GM23338 (cell line): Measurements from ENCODE around the gene F13B. TPM values are rescaled to one million over a fixed set of nuclear protein-coding genes. Genes with fewer than 3 reads are reported as not detected.

Experiments used
- ATAC-seq: fragments of 200-7000 bp; cut with Tn5 transposase; 3 replicates; pipeline ENCODE4 v1.9.1; 2020
- DNase-seq: peaks from one replicate; pipeline ENCODE4 v3.0.0-alpha.2; 2015; ENCODE audit warnings: low spot score
- H2AFZ ChIP-seq: fragments of 200-600 bp; sonication (generic); 2 replicates; pipeline ENCODE4 v1.8.0; 2016; ENCODE audit warnings: antibody characterized with exemption, mild to moderate bottlenecking, moderate library complexity
- H3F3A ChIP-seq: fragments of 200-600 bp; sonication (generic); replicated peaks from 2 replicates; pipeline ENCODE4 v1.8.0; 2017; ENCODE audit warnings: antibody characterized with exemption, mixed run types, low read depth
- H3K27ac ChIP-seq: fragments of 200-600 bp; sonication (generic); 2 replicates; pipeline ENCODE4 v1.6.1; 2016; ENCODE audit warnings: low read depth
- H3K27me3 ChIP-seq: fragments of 200-600 bp; sonication (generic); 2 replicates; pipeline ENCODE4 v1.8.0; 2016; ENCODE audit warnings: mild to moderate bottlenecking, mixed run types, moderate library complexity; ENCODE audit not compliant: insufficient read depth
- H3K36me3 ChIP-seq: fragments of 200-600 bp; sonication (generic); 2 replicates; pipeline ENCODE4 v1.8.0; 2016; ENCODE audit warnings: mild to moderate bottlenecking; ENCODE audit not compliant: insufficient read depth
- H3K4me1 ChIP-seq: fragments of 200-600 bp; sonication (generic); 2 replicates; pipeline ENCODE4 v1.8.0; 2016; ENCODE audit warnings: mild to moderate bottlenecking, moderate library complexity; ENCODE audit not compliant: insufficient read depth
- H3K4me2 ChIP-seq: fragments of 200-600 bp; sonication (generic); 2 replicates; pipeline ENCODE4 v1.7.1; 2017; ENCODE audit warnings: mixed run types
- H3K4me3 ChIP-seq: fragments of 200-600 bp; sonication (generic); 2 replicates; pipeline ENCODE4 v1.6.1; 2016; ENCODE audit warnings: mixed run types
- H3K79me2 ChIP-seq: fragments of 200-600 bp; sonication (generic); replicated peaks from 2 replicates; pipeline ENCODE4 v1.8.0; 2017; ENCODE audit warnings: mild to moderate bottlenecking; ENCODE audit not compliant: insufficient read depth
- H3K9me2 ChIP-seq: fragments of 200-600 bp; sonication (generic); 2 replicates; pipeline ENCODE4 v1.8.0; 2017; ENCODE audit not compliant: insufficient read depth
- H4K20me1 ChIP-seq: fragments of 200-600 bp; sonication (generic); replicated peaks from 2 replicates; pipeline ENCODE4 v1.8.0; 2017; ENCODE audit warnings: mild to moderate bottlenecking; ENCODE audit not compliant: insufficient read depth
- H3K27ac Mint-ChIP-seq: 2 replicates; pipeline ENCODE4 v1.8.0; 2020; ENCODE audit warnings: inconsistent platforms, mild to moderate bottlenecking, moderate library complexity, mixed read lengths
- H3K27me3 Mint-ChIP-seq: 3 replicates; pipeline ENCODE4 v1.8.0; 2022; ENCODE audit warnings: low read depth, mild to moderate bottlenecking, moderate library complexity, mixed read lengths, inconsistent platforms; ENCODE audit not compliant: insufficient read depth, poor library complexity
- H3K36me3 Mint-ChIP-seq: 3 replicates; pipeline ENCODE4 v1.8.0; 2021; ENCODE audit warnings: low read depth, mild to moderate bottlenecking, inconsistent platforms, moderate library complexity, mixed read lengths
- H3K4me1 Mint-ChIP-seq: 3 replicates; pipeline ENCODE4 v1.8.0; 2020; ENCODE audit warnings: mild to moderate bottlenecking, inconsistent platforms, mixed read lengths
- H3K4me3 Mint-ChIP-seq: 3 replicates; pipeline ENCODE4 v1.8.0; 2021; ENCODE audit warnings: moderate library complexity, mild to moderate bottlenecking, inconsistent platforms, mixed read lengths
- H3K9me3 Mint-ChIP-seq: 3 replicates; pipeline ENCODE4 v1.8.0; 2020; ENCODE audit warnings: moderate library complexity, mild to moderate bottlenecking, inconsistent platforms, mixed read lengths
- CREB1 ChIP-seq: fragments of 250-450 bp; sonication (Bioruptor Pico); IDR thresholded peaks from 2 replicates; pipeline ENCODE4 v1.5.0; 2020; ENCODE audit warnings: low read depth, mild to moderate bottlenecking, moderate library complexity
- CTCF ChIP-seq, 2 experiments: fragments of 200-600 bp in 1 of 2; sonication (generic) in 1 of 2; conservative IDR thresholded peaks; 2 replicates each; pipeline versions ENCODE4 v1.5.1 to v1.6.1; 2016 to 2017; ENCODE audit warnings: antibody characterized with exemption in 2 of 2, low read depth in 2 of 2, mild to moderate bottlenecking in 2 of 2, moderate library complexity in 1 of 2
- ETS1 ChIP-seq: IDR thresholded peaks from 2 replicates; pipeline ENCODE4 v1.6.1; 2016; ENCODE audit warnings: antibody characterized with exemption
- EZH2 ChIP-seq: fragments of 200-600 bp; sonication (generic); IDR thresholded peaks from one replicate; pipeline ENCODE4 v1.8.0; 2017; ENCODE audit warnings: antibody characterized with exemption, mild to moderate bottlenecking, low read depth; ENCODE audit not compliant: unreplicated experiment
- EZH2phosphoT487 ChIP-seq: fragments of 200-600 bp; sonication (generic); IDR thresholded peaks from one replicate; pipeline ENCODE4 v1.8.1; 2018; ENCODE audit warnings: antibody characterized with exemption; ENCODE audit not compliant: unreplicated experiment
- JUNB ChIP-seq: IDR thresholded peaks from one replicate; pipeline ENCODE4 v1.6.1; 2016; ENCODE audit warnings: antibody characterized with exemption; ENCODE audit not compliant: unreplicated experiment
- NANOG ChIP-seq: IDR thresholded peaks from 2 replicates; pipeline ENCODE4 v1.6.1; 2016; ENCODE audit warnings: antibody characterized with exemption, borderline replicate concordance
- POLR2AphosphoS5 ChIP-seq: IDR thresholded peaks from 2 replicates; pipeline ENCODE4 v1.6.1; 2016; ENCODE audit warnings: antibody characterized with exemption, low read depth
- STAT1 ChIP-seq: IDR thresholded peaks from one replicate; pipeline ENCODE4 v1.6.1; 2016; ENCODE audit warnings: antibody characterized with exemption; ENCODE audit not compliant: unreplicated experiment
- ZNF114 ChIP-seq: fragments of 250-450 bp; sonication (Bioruptor Pico); IDR thresholded peaks from 2 replicates; pipeline ENCODE4 v1.5.0; 2020; ENCODE audit warnings: mild to moderate bottlenecking, moderate library complexity
- ZNF331 ChIP-seq: fragments of 250-450 bp; sonication (Bioruptor Pico); IDR thresholded peaks from 2 replicates; pipeline ENCODE4 v1.5.0; 2020; ENCODE audit warnings: low read depth, mild to moderate bottlenecking, moderate library complexity
- polyA plus RNA-seq: library from polyadenylated mRNA; unstranded; fragments of >200 nt; fragmentation: Nextera tagmentation; extraction: Ambion mirVana; gene quantifications from 2 replicates; pipeline ENCODE4 v1.2.1, GENCODE V29; 2016
- total RNA-seq: library from RNA; depleted of rRNA; stranded (reverse); fragments of >200 nt; shearing (Covaris generic); gene quantifications from 2 replicates; pipeline ENCODE4 v1.2.3, GENCODE V29; 2014
- TF ChIP-seq, protein P1 (sequence below): fragments of 250-450 bp; sonication (Bioruptor Pico); IDR thresholded peaks from 2 replicates; pipeline ENCODE4 v1.5.0; 2020; ENCODE audit warnings: mild to moderate bottlenecking, moderate library complexity
- TF ChIP-seq, protein P2 (sequence below): IDR thresholded peaks from one replicate; pipeline ENCODE4 v1.6.1; 2018; ENCODE audit warnings: antibody characterized with exemption; ENCODE audit not compliant: unreplicated experiment

Gene F13B
- total and polyA plus RNA-seq, 2 experiments from 2014 or later, result not detected

DNA sequence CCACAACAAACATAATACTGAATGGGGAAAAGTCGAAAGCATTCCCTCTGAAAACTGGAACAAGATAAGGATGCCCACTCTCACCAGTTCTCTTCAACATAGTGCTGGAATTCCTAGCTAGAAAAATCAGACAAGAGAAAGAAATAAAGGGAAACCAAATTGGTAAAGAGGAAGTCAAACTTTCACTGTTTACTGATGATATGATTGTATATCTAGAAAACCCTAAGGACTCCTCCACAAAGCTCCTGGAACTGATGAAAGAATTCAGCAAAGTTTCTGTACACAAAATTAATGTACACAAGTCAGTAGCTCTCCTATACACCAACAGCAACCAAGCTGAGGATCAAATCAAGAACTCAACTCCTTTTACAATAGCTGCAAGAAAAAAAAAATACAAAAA, 6.9 kb upstream of the F13B start:
- H3K4me2 ChIP-seq, result no peak overlapping the region
- H3F3A ChIP-seq, result no peaks in the 10 kb centered on the region
- H3K36me3 Mint-ChIP-seq, result no peaks in the 10 kb centered on the region
- H3K4me1 ChIP-seq, result no peaks in the 10 kb centered on the region
- no peak overlapping the region for H3K27ac ChIP-seq
- DNase-seq (no peak), ATAC-seq (no peak)
- H3K27me3 Mint-ChIP-seq, result no peaks in the 10 kb centered on the region
- H4K20me1 ChIP-seq, result no peaks in the 10 kb centered on the region
- H3K4me3 Mint-ChIP-seq, result no peak overlapping the region
- H3K27me3 ChIP-seq, result no peaks in the 10 kb centered on the region
- peaks cover 5% of the 10 kb centered on the region for H3K9me3 Mint-ChIP-seq
- TF ChIP-seq JUNB (no peak), EZH2phosphoT487 (no peak), POLR2AphosphoS5 (no peak), ZNF114 (CRISPR knock-in tag) (no peak), ETS1 (no peak), CREB1 (CRISPR knock-in tag) (no peak), NANOG (no peak), CTCF (conservative IDR thresholded peaks at IDR 0.05; ENCODE audit: low read depth in 2 of 2) (no peak), ZNF331 (CRISPR knock-in tag) (no peak), EZH2 (no peak), STAT1 (no peak)
- TF ChIP-seq, protein P1, sequence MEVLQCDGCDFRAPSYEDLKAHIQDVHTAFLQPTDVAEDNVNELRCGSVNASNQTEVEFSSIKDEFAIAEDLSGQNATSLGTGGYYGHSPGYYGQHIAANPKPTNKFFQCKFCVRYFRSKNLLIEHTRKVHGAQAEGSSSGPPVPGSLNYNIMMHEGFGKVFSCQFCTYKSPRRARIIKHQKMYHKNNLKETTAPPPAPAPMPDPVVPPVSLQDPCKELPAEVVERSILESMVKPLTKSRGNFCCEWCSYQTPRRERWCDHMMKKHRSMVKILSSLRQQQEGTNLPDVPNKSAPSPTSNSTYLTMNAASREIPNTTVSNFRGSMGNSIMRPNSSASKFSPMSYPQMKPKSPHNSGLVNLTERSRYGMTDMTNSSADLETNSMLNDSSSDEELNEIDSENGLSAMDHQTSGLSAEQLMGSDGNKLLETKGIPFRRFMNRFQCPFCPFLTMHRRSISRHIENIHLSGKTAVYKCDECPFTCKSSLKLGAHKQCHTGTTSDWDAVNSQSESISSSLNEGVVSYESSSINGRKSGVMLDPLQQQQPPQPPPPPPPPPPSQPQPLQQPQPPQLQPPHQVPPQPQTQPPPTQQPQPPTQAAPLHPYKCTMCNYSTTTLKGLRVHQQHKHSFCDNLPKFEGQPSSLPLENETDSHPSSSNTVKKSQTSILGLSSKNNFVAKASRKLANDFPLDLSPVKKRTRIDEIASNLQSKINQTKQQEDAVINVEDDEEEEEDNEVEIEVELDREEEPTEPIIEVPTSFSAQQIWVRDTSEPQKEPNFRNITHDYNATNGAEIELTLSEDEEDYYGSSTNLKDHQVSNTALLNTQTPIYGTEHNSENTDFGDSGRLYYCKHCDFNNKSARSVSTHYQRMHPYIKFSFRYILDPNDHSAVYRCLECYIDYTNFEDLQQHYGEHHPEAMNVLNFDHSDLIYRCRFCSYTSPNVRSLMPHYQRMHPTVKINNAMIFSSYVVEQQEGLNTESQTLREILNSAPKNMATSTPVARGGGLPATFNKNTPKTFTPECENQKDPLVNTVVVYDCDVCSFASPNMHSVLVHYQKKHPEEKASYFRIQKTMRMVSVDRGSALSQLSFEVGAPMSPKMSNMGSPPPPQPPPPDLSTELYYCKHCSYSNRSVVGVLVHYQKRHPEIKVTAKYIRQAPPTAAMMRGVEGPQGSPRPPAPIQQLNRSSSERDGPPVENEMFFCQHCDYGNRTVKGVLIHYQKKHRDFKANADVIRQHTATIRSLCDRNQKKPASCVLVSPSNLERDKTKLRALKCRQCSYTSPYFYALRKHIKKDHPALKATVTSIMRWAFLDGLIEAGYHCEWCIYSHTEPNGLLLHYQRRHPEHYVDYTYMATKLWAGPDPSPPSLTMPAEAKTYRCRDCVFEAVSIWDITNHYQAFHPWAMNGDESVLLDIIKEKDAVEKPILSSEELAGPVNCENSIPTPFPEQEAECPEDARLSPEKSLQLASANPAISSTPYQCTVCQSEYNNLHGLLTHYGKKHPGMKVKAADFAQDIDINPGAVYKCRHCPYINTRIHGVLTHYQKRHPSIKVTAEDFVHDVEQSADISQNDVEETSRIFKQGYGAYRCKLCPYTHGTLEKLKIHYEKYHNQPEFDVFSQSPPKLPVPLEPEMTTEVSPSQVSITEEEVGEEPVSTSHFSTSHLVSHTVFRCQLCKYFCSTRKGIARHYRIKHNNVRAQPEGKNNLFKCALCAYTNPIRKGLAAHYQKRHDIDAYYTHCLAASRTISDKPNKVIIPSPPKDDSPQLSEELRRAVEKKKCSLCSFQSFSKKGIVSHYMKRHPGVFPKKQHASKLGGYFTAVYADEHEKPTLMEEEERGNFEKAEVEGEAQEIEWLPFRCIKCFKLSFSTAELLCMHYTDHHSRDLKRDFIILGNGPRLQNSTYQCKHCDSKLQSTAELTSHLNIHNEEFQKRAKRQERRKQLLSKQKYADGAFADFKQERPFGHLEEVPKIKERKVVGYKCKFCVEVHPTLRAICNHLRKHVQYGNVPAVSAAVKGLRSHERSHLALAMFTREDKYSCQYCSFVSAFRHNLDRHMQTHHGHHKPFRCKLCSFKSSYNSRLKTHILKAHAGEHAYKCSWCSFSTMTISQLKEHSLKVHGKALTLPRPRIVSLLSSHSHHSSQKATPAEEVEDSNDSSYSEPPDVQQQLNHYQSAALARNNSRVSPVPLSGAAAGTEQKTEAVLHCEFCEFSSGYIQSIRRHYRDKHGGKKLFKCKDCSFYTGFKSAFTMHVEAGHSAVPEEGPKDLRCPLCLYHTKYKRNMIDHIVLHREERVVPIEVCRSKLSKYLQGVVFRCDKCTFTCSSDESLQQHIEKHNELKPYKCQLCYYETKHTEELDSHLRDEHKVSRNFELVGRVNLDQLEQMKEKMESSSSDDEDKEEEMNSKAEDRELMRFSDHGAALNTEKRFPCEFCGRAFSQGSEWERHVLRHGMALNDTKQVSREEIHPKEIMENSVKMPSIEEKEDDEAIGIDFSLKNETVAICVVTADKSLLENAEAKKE (CRISPR knock-in tag), result no peak
- TF ChIP-seq, protein P2, sequence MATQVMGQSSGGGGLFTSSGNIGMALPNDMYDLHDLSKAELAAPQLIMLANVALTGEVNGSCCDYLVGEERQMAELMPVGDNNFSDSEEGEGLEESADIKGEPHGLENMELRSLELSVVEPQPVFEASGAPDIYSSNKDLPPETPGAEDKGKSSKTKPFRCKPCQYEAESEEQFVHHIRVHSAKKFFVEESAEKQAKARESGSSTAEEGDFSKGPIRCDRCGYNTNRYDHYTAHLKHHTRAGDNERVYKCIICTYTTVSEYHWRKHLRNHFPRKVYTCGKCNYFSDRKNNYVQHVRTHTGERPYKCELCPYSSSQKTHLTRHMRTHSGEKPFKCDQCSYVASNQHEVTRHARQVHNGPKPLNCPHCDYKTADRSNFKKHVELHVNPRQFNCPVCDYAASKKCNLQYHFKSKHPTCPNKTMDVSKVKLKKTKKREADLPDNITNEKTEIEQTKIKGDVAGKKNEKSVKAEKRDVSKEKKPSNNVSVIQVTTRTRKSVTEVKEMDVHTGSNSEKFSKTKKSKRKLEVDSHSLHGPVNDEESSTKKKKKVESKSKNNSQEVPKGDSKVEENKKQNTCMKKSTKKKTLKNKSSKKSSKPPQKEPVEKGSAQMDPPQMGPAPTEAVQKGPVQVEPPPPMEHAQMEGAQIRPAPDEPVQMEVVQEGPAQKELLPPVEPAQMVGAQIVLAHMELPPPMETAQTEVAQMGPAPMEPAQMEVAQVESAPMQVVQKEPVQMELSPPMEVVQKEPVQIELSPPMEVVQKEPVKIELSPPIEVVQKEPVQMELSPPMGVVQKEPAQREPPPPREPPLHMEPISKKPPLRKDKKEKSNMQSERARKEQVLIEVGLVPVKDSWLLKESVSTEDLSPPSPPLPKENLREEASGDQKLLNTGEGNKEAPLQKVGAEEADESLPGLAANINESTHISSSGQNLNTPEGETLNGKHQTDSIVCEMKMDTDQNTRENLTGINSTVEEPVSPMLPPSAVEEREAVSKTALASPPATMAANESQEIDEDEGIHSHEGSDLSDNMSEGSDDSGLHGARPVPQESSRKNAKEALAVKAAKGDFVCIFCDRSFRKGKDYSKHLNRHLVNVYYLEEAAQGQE, result no peak
- no peak overlapping the region for H2AFZ ChIP-seq
- no peaks in the 10 kb centered on the region for H3K79me2 ChIP-seq
- no peak overlapping the region for H3K4me3 ChIP-seq
- no peaks in the 10 kb centered on the region for H3K4me1 Mint-ChIP-seq
- H3K9me2 ChIP-seq, result peaks cover 8% of the 10 kb centered on the region
- H3K27ac Mint-ChIP-seq, result no peak overlapping the region
- no peaks in the 10 kb centered on the region for H3K36me3 ChIP-seq
